Epithelial cell of proximal tubule (primary cell): ENCODE measurements around the gene ANKMY2. TPM values are rescaled to one million over a fixed set of nuclear protein-coding genes. Genes with fewer than 3 reads are reported as not detected.

Source experiments
- DNase-seq: peaks from one replicate; pipeline ENCODE4 v3.0.0-alpha.2; 2011; ENCODE audit warnings: low read depth
- H3K4me3 ChIP-seq: 2 replicates; pipeline ENCODE4 v1.5.1; 2011; ENCODE audit warnings: low read depth, mild to moderate bottlenecking, low read length
- CTCF ChIP-seq: conservative IDR thresholded peaks from 2 replicates; pipeline ENCODE4 v1.5.1; 2012; ENCODE audit warnings: low read depth, mild to moderate bottlenecking, low read length
- total RNA-seq: library from RNA; depleted of rRNA; stranded (reverse); fragments of >200 nt; gene quantifications from 2 replicates; pipeline ENCODE4 v1.2.3, GENCODE V29; 2015

ANKMY2 gene
- total RNA-seq, 1 donor from 2014 or later, result 12.9 TPM

GRCh38 chr7:16594676-16595075 is 50.9 kb downstream of the ANKMY2 start:
- no peak overlapping the region for H3K4me3 ChIP-seq
- no peak for TF ChIP-seq CTCF
- no peak for DNase-seq

GRCh38 chr7:16594061-16594460 is 51.5 kb downstream of the ANKMY2 start:
- no peak overlapping the region for H3K4me3 ChIP-seq
- no peak for DNase-seq
- TF ChIP-seq CTCF, result no peak

GRCh38 chr7:16592395-16592794 is 53.2 kb downstream of the ANKMY2 start:
- no peak overlapping the region for H3K4me3 ChIP-seq
- DNase-seq, result no peak
- no peak for TF ChIP-seq CTCF

- no peak for DNase-seq
- no peak overlapping the region for H3K4me3 ChIP-seq
- TF ChIP-seq CTCF, result no peak
These were observed 55.1 kb downstream of the ANKMY2 start for GRCh38 chr7:16590424-16590823.

GRCh38 chr7:16589881-16590280 is 55.7 kb downstream of the ANKMY2 start:
- H3K4me3 ChIP-seq, result no peak overlapping the region
- DNase-seq, result no peak
- TF ChIP-seq CTCF, result no peak

GRCh38 chr7:16587790-16588189 is 57.8 kb downstream of the ANKMY2 start:
- no peak overlapping the region for H3K4me3 ChIP-seq
- TF ChIP-seq CTCF, result no peak
- DNase-seq, result no peak

GRCh38 chr7:16587129-16587528 is 58.4 kb downstream of the ANKMY2 start:
- H3K4me3 ChIP-seq, result no peak overlapping the region
- TF ChIP-seq CTCF, result no peak
- DNase-seq, result no peak
